ENCODE measurements around the gene PKLR.
"Not testable (repeated sequence)": the region's sequence is repeated elsewhere in the genome, so short reads cannot be mapped to it uniquely, and the experiment has no call there.

Gene PKLR

DNA sequence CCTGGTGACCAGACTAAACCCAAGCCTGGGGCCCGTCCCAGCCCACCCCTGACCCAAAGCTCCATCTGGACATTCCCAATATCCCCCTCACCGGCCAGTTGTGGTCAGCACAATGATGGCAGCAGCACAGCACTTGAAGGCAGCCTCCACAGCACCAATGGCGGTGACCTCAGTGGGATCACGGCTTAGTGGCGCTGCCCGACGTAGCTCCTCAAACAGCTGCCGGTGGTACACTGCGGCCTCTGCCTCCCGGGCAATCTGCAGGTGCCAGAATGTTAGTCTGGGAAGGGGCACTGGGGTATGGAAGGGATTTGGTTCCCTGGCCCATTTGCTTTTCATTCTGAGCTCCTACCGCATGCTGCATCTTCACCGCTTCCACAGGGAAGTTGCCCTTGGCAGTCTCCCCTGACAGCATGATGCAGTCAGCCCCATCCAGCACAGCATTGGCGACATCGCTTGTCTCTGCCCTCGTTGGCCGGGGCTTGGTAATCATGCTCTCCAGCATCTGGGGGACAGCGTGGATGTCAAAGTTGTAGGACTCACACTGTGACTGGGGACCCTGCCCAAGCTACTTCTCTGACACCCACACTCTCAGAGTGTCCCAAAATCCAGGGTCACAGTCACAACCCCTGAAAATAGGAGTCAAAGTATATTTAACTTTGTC lies 8.0 kb downstream of the PKLR start:
- no peak for TF ChIP-seq CTCF (IDR thresholded peaks at IDR 0.05; ENCODE audit: extremely low read depth, missing control alignments)

GRCh38 chr1:155291006-155291405 lies 10.2 kb downstream of the PKLR start:
- DNase-seq (ENCODE audit: low spot score) = not testable (repeated sequence)

More for the DNA sequence above, 8.0 kb downstream of the PKLR start:
- no peak for DNase-seq (ENCODE audit: low spot score)

GRCh38 chr1:155287987-155288543 lies 13.2 kb downstream of the PKLR start:
- DNase-seq (ENCODE audit: low spot score) = no peak
- TF ChIP-seq CTCF (IDR thresholded peaks at IDR 0.05; ENCODE audit: extremely low read depth, missing control alignments) = no peak

- no peak for TF ChIP-seq CTCF (IDR thresholded peaks at IDR 0.05; ENCODE audit: extremely low read depth, missing control alignments)
- no peak for DNase-seq (ENCODE audit: low spot score)
Observed at GRCh38 chr1:155286544-155286943, 14.7 kb downstream of the PKLR start.

DNA sequence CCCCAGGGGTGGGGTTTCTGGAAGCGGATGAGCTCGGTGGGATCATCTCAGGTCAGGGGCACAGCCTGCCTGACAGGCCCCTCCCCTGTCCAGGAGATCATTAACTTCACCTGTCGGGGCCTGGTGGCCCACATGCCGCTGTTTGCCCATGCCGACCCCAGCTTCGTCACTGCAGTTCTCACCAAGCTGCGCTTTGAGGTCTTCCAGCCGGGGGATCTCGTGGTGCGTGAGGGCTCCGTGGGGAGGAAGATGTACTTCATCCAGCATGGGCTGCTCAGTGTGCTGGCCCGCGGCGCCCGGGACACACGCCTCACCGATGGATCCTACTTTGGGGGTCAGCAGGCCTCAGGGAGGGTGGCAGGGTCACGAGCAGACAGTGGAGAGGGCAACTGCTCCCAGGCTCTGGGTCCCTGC lies 15.6 kb downstream of the PKLR start:
- TF ChIP-seq CTCF (IDR thresholded peaks at IDR 0.05; ENCODE audit: extremely low read depth, missing control alignments) = no peak
- no peak for DNase-seq (ENCODE audit: low spot score)

DNA sequence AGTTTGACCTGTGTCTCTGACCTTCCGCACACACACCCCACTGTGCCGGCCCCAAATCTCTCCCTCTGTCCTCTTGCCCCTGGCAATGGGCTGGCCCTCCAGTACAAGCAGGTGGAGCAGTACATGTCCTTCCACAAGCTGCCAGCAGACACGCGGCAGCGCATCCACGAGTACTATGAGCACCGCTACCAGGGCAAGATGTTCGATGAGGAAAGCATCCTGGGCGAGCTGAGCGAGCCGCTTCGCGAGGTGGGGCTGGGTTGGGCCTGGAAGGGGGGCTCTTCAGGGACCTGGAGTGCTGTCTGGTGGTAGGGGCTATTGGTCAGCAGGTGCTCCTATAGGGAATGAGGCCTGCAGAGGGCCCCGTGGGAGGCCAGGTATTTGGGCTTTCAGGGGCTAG lies 16.2 kb downstream of the PKLR start:
- no peak for TF ChIP-seq CTCF (IDR thresholded peaks at IDR 0.05; ENCODE audit: extremely low read depth, missing control alignments)

DNA sequence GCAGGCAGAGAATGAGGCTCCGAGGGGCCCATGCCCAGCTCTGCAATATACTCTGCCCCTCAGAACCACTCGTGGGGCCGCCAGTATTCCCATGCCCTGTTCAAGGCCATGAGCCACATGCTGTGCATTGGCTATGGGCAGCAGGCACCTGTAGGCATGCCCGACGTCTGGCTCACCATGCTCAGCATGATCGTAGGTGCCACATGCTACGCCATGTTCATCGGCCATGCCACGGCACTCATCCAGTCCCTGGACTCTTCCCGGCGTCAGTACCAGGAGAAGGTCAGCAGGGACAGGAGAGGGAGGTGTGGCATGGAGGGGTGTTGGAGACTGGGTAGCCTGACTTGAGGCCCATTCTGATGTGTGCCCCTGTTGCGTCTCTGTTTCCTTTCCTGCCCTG lies 16.8 kb downstream of the PKLR start:
- TF ChIP-seq CTCF (IDR thresholded peaks at IDR 0.05; ENCODE audit: extremely low read depth, missing control alignments) = no peak
- DNase-seq (ENCODE audit: low spot score) = no peak

More for the DNA sequence above, 16.2 kb downstream of the PKLR start:
- DNase-seq (ENCODE audit: low spot score) = no peak
